DOHH2 (cell line): ENCODE measurements around the gene SLC49A4.

Experiments
- H3F3A ChIP-seq: fragments of 200-600 bp; sonication (generic), shearing (Covaris generic); 2 replicates; pipeline ENCODE4 v1.6.0; 2016; ENCODE audit warnings: antibody characterized with exemption, mild to moderate bottlenecking; ENCODE audit not compliant: control insufficient read depth, insufficient read depth
- H3K27ac ChIP-seq: fragments of 200-600 bp; sonication (generic); 2 replicates; pipeline ENCODE4 v1.5.1; 2014; ENCODE audit warnings: low read depth, mild to moderate bottlenecking, low read length, moderate library complexity
- H3K27me3 ChIP-seq: fragments of 200-600 bp; sonication (generic); 2 replicates; pipeline ENCODE4 v1.6.1; 2014; ENCODE audit warnings: mild to moderate bottlenecking, low read length, mixed read lengths; ENCODE audit not compliant: control insufficient read depth
- H3K36me3 ChIP-seq: fragments of 200-600 bp; sonication (generic); 2 replicates; pipeline ENCODE4 v1.6.1; 2014; ENCODE audit warnings: mild to moderate bottlenecking, low read length, moderate library complexity, mixed read lengths; ENCODE audit not compliant: control insufficient read depth
- H3K4me1 ChIP-seq: fragments of 200-600 bp; sonication (generic); 2 replicates; pipeline ENCODE4 v1.6.1; 2014; ENCODE audit warnings: mild to moderate bottlenecking, low read length, mixed read lengths; ENCODE audit not compliant: control insufficient read depth
- H3K4me2 ChIP-seq: fragments of 200-600 bp; sonication (generic); 2 replicates; pipeline ENCODE4 v1.6.0; 2014; ENCODE audit warnings: mild to moderate bottlenecking, low read length, moderate library complexity
- H3K4me3 ChIP-seq: fragments of 200-600 bp; sonication (generic); 2 replicates; pipeline ENCODE4 v1.5.1; 2014; ENCODE audit warnings: mild to moderate bottlenecking, low read length, mixed read lengths
- H3K79me2 ChIP-seq: fragments of 200-600 bp; sonication (generic); 2 replicates; pipeline ENCODE4 v1.6.1; 2014; ENCODE audit warnings: mild to moderate bottlenecking, low read length, mixed read lengths; ENCODE audit not compliant: control insufficient read depth
- H3K9me2 ChIP-seq: fragments of 200-600 bp; sonication (generic); replicated peaks from 2 replicates; pipeline ENCODE4 v1.6.1; 2014; ENCODE audit warnings: mild to moderate bottlenecking, low read length, mixed read lengths; ENCODE audit not compliant: control insufficient read depth
- H3K9me3 ChIP-seq: fragments of 200-600 bp; sonication (generic); 2 replicates; pipeline ENCODE4 v1.6.1; 2014; ENCODE audit warnings: antibody characterized with exemption, low read length, mixed read lengths; ENCODE audit not compliant: control insufficient read depth, insufficient read depth
- H4K20me1 ChIP-seq: fragments of 200-600 bp; sonication (generic); 2 replicates; pipeline ENCODE4 v1.6.0; 2014; ENCODE audit warnings: low read depth, mild to moderate bottlenecking, antibody characterized with exemption, low read length, moderate library complexity; ENCODE audit not compliant: control insufficient read depth, insufficient read depth
- EZH2phosphoT487 ChIP-seq: fragments of 200-600 bp; sonication (generic); IDR thresholded peaks from 2 replicates; pipeline ENCODE4 v1.6.1; 2017; ENCODE audit warnings: borderline replicate concordance, mild to moderate bottlenecking, antibody characterized with exemption, low read length, moderate library complexity, mixed read lengths
- TF ChIP-seq, protein P1 (sequence below): fragments of 200-600 bp; sonication (generic); IDR thresholded peaks from one replicate; pipeline ENCODE4 v1.5.1; 2014; ENCODE audit warnings: antibody characterized with exemption, mild to moderate bottlenecking, low read depth, low read length; ENCODE audit not compliant: poor library complexity, severe bottlenecking

The SLC49A4 gene

DNA sequence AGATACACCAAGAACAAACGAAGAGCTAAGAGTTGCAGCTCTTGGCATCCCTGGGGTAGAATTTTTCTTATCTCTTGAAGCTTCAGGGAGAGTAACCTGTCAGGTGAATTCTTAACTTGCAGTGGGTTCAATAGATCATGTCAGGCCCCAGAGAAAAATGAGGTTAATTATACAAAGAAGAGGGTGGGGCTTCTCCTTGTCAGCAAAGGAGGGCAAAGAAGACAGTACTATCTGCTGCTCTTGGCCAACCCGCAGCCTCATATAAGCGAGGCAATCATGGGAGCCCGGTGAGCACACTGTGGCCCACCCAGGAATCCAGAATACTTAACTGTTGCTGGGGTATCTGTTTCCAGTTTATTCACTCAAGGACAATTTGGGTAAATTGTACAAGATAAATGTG is 122.5 kb downstream of the SLC49A4 start:
- no peaks in the 10 kb centered on the region for H3K36me3 ChIP-seq
- TF ChIP-seq, protein P1, sequence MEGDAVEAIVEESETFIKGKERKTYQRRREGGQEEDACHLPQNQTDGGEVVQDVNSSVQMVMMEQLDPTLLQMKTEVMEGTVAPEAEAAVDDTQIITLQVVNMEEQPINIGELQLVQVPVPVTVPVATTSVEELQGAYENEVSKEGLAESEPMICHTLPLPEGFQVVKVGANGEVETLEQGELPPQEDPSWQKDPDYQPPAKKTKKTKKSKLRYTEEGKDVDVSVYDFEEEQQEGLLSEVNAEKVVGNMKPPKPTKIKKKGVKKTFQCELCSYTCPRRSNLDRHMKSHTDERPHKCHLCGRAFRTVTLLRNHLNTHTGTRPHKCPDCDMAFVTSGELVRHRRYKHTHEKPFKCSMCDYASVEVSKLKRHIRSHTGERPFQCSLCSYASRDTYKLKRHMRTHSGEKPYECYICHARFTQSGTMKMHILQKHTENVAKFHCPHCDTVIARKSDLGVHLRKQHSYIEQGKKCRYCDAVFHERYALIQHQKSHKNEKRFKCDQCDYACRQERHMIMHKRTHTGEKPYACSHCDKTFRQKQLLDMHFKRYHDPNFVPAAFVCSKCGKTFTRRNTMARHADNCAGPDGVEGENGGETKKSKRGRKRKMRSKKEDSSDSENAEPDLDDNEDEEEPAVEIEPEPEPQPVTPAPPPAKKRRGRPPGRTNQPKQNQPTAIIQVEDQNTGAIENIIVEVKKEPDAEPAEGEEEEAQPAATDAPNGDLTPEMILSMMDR: no peak
- TF ChIP-seq EZH2phosphoT487: no peak

DNA sequence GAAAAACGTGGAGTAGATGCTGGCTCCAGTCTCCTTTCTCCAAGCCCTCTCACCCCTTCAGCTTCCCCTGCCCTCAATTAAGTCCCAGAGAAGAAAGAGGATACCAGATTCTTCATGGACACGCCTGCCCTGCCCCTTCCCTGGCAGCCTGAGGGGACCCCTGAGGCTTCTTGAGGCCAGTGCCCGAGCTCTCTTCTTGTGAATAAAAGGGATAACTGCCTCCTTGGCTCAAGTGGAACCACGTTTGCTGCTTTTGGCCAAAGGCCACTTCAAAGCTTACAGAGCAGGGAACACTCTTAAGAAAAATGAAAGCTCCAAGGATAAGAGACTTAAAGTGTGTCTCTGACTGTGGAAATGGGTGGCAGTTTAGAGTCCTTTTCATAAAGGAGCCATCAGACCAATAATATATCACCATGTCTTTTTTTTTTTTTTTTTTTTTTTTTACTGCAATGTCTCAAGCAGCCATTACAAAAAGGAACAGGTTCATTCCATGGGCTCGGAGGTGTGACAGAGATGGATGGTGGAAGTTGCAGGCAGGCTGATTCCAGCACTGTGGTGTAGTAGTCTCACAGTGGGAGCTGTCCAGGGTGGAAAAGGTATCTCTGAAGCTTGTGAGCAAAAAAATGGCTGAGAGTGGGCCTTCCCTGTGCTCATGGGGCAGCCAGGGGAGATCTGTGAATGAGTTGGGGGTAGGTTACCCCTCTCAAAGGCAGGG is 123.9 kb downstream of the SLC49A4 start:
- Histone ChIP-seq H3K36me3 (no peaks in the 10 kb centered on the region), H3K27me3 (peaks cover 36% of the 10 kb centered on the region), H3K79me2 (no peaks in the 10 kb centered on the region), H4K20me1 (no peaks in the 10 kb centered on the region), H3K4me3 (no peak overlapping the region), H3F3A (no peaks in the 10 kb centered on the region), H3K4me2 (no peak overlapping the region), H3K9me3 (no peaks in the 10 kb centered on the region), H3K4me1 (peaks cover 6% of the 10 kb centered on the region; the same call in 1 of the 2 replicates), H3K27ac (no peak overlapping the region), H3K9me2 (no peaks in the 10 kb centered on the region)
- TF ChIP-seq EZH2phosphoT487: no peak
- TF ChIP-seq, protein P1: no peak

More for the DNA sequence above, 122.5 kb downstream of the SLC49A4 start:
- H3K9me3 ChIP-seq: no peaks in the 10 kb centered on the region
- no peak overlapping the region for H3K4me2 ChIP-seq
- no peaks in the 10 kb centered on the region for H3K9me2 ChIP-seq
- peaks cover 29% of the 10 kb centered on the region for H3K27me3 ChIP-seq
- H3K27ac ChIP-seq: no peak overlapping the region
- H3F3A ChIP-seq: no peaks in the 10 kb centered on the region
- no peak overlapping the region for H3K4me3 ChIP-seq
- no peaks in the 10 kb centered on the region for H3K79me2 ChIP-seq
- peaks cover 6% of the 10 kb centered on the region; the same call in 1 of the 2 replicates for H3K4me1 ChIP-seq
- H4K20me1 ChIP-seq: no peaks in the 10 kb centered on the region

DNA sequence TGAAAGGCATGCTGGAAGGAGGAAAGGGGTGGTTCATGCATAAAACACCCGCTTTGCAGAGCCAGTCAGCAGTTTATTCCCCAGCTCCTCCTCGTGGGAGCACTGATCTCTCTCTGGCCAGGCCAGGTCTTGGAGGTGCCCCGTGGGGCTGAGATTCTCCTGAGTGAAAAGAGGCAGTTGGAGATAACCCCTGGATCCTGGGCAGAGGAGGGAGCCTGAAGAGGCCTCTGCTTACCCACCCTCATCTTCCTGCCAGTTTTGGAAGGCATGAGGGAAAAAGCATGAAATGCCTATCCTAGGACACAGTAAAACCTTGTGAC is 124.4 kb downstream of the SLC49A4 start:
- Histone ChIP-seq H3K27me3 (peaks cover 38% of the 10 kb centered on the region), H3F3A (no peaks in the 10 kb centered on the region), H3K9me3 (no peaks in the 10 kb centered on the region), H3K27ac (no peak overlapping the region), H3K4me1 (peaks cover 6% of the 10 kb centered on the region; the same call in 1 of the 2 replicates), H3K4me3 (no peak overlapping the region), H3K79me2 (no peaks in the 10 kb centered on the region), H4K20me1 (no peaks in the 10 kb centered on the region), H3K36me3 (no peaks in the 10 kb centered on the region), H3K9me2 (no peaks in the 10 kb centered on the region), H3K4me2 (no peak overlapping the region)
- TF ChIP-seq, protein P1: no peak
- TF ChIP-seq EZH2phosphoT487: no peak
